SK-N-SH treated with all-trans-retinoic acid at 6 μM for 48 hours (cell line): ENCODE results near the gene ABR.

ENCODE experiments used
- ATAC-seq: fragments of 200-7000 bp; cut with Tn5 transposase; 3 replicates; pipeline ENCODE4 v1.9.1; 2020; ENCODE audit warnings: mild to moderate bottlenecking, moderate library complexity
- ARNTL ChIP-seq: fragments of 450-650 bp; formaldehyde crosslinking; IDR thresholded peaks from 2 replicates; pipeline ENCODE4 v1.5.0; 2020; ENCODE audit warnings: low read depth, mild to moderate bottlenecking, moderate library complexity, borderline replicate concordance
- BACH2 ChIP-seq: fragments of 250-450 bp; sonication (Bioruptor Pico); IDR thresholded peaks from 2 replicates; pipeline ENCODE4 v1.9.0; 2021; ENCODE audit warnings: mild to moderate bottlenecking, borderline replicate concordance
- CSDC2 ChIP-seq: fragments of 250-450 bp; sonication (Bioruptor Pico); IDR thresholded peaks from 2 replicates; pipeline ENCODE4 v1.5.0; 2020; ENCODE audit warnings: mild to moderate bottlenecking, moderate library complexity
- ESRRG ChIP-seq: fragments of 250-450 bp; sonication (Bioruptor Pico); IDR thresholded peaks from 2 replicates; pipeline ENCODE4 v1.6.1; 2021; ENCODE audit warnings: mild to moderate bottlenecking
- GLIS3 ChIP-seq: fragments of 250-450 bp; sonication (Bioruptor Pico); IDR thresholded peaks from 2 replicates; pipeline ENCODE4 v1.5.0; 2020; ENCODE audit warnings: mild to moderate bottlenecking, moderate library complexity
- ISL1 ChIP-seq: fragments of 250-450 bp; sonication (Bioruptor Pico); IDR thresholded peaks from 2 replicates; pipeline ENCODE4 v2.1.2; 2022; ENCODE audit warnings: mild to moderate bottlenecking, moderate library complexity
- OSR1 ChIP-seq: fragments of 250-450 bp; sonication (Bioruptor Pico); IDR thresholded peaks from 2 replicates; pipeline ENCODE4 v1.8.0; 2022; ENCODE audit warnings: moderate library complexity, mild to moderate bottlenecking, inconsistent platforms
- PPARA ChIP-seq: fragments of 250-450 bp; sonication (Bioruptor Pico); IDR thresholded peaks from 2 replicates; pipeline ENCODE4 v1.5.0; 2020; ENCODE audit warnings: mild to moderate bottlenecking, borderline replicate concordance
- SNAI2 ChIP-seq: fragments of 250-450 bp; sonication (Bioruptor Pico); IDR thresholded peaks from 2 replicates; pipeline ENCODE4 v1.5.0; 2020; ENCODE audit warnings: mild to moderate bottlenecking, moderate library complexity
- TOX ChIP-seq: fragments of 250-450 bp; sonication (Bioruptor Pico); IDR thresholded peaks from 2 replicates; pipeline ENCODE4 v1.8.0; 2021; ENCODE audit warnings: mild to moderate bottlenecking, moderate library complexity, borderline replicate concordance
- ZC3H10 ChIP-seq: fragments of 250-450 bp; sonication (Bioruptor Pico); IDR thresholded peaks from 2 replicates; pipeline ENCODE4 v1.5.1; 2021; ENCODE audit warnings: mild to moderate bottlenecking, moderate library complexity
- ZFP3 ChIP-seq: fragments of 250-450 bp; sonication (Bioruptor Pico); IDR thresholded peaks from 2 replicates; pipeline ENCODE4 v1.5.0; 2020; ENCODE audit warnings: mild to moderate bottlenecking, moderate library complexity
- ZNF565 ChIP-seq: fragments of 450-650 bp; formaldehyde crosslinking; conservative IDR thresholded peaks from 2 replicates; pipeline ENCODE4 v1.5.0; 2020; ENCODE audit warnings: low read depth, mild to moderate bottlenecking, moderate library complexity
- ZNF70 ChIP-seq: fragments of 450-650 bp; formaldehyde crosslinking; IDR thresholded peaks from 2 replicates; pipeline ENCODE4 v1.5.0; 2020; ENCODE audit warnings: mild to moderate bottlenecking, moderate library complexity
- ZNF8 ChIP-seq: fragments of 450-650 bp; formaldehyde crosslinking; IDR thresholded peaks from 2 replicates; pipeline ENCODE4 v1.5.0; 2020; ENCODE audit warnings: mild to moderate bottlenecking, moderate library complexity
- TF ChIP-seq, protein P1 (sequence below): fragments of 250-450 bp; sonication (Bioruptor Pico); IDR thresholded peaks from 2 replicates; pipeline ENCODE4 v1.5.0; 2020; ENCODE audit warnings: mild to moderate bottlenecking, moderate library complexity
- TF ChIP-seq, protein P2 (sequence below): fragments of 250-450 bp; sonication (Bioruptor Pico); IDR thresholded peaks from 2 replicates; pipeline ENCODE4 v1.5.1; 2021; ENCODE audit warnings: mild to moderate bottlenecking, moderate library complexity
- TF ChIP-seq, protein P3 (sequence below): fragments of 250-450 bp; sonication (Bioruptor Pico); IDR thresholded peaks from 2 replicates; pipeline ENCODE4 v1.5.1; 2020; ENCODE audit warnings: low read depth, mild to moderate bottlenecking, moderate library complexity
- TF ChIP-seq, protein P4 (sequence below): fragments of 250-450 bp; sonication (Bioruptor Pico); IDR thresholded peaks from 2 replicates; pipeline ENCODE4 v1.8.0; 2020; ENCODE audit warnings: mild to moderate bottlenecking, moderate library complexity, borderline replicate concordance
- TF ChIP-seq, protein P5 (sequence below): fragments of 250-450 bp; sonication (Bioruptor Pico); IDR thresholded peaks from 2 replicates; pipeline ENCODE4 v1.8.0; 2021; ENCODE audit warnings: low read depth, mild to moderate bottlenecking, moderate library complexity, borderline replicate concordance

The ABR gene

DNA sequence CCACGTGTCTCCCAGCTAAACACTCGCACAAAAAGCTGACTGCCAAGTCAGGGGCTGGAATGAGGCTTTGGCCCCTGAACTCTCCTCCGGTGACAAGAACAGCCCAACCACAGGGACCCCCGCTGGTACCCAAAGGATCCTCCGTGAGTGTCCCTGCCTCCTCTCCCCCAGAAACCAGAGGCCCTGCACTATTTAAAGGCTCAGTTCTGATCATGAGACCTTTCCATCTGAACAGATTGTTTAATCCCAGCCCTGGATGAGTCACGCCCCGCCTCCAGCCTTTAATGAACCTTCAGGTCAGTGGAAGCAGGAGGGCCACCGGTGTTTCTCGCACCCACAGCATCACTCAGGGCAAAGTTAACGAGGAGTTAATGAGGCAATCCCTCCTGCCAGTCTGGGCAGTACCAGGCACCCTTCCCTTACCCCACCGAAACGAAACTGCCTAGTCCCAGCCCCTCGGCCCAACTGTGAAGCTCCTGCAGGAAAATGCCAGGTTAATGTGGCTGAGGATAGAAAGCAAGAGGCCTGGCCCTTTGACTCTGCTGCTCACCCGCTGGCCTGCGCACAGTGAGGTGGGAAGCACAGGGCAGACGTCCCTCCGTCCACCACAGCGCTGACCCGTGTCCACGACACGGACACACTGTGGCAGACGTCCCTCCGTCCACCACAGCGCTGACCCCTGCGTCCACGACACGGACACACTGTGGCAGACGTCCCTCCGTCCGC lies 150.4 kb downstream of the ABR start:
- ATAC-seq: no peak; the same call in 2 of the 3 replicates

DNA sequence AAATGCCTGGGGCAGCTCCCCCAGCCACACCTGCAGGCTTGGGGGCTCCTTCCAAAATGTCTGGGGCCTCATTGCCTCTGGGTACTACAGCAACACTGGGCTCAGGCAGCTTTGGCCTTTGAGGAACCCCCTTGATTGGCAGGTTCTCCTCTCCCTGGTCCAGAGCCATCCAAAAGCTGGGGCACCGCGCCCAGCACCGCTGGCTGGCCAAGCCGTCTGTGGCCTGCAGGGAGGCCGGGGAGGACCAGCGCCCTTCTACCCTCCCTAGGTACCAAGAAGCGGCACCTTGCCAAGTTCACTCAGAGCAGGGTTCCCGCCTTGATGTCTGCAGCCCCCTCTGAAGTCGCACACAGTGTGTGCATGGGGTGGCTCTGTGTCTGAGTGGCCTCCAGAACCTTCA lies 152.7 kb downstream of the ABR start:
- TF ChIP-seq ARNTL (CRISPR knock-in tag): no peak
- no peak for TF ChIP-seq ZNF8
- TF ChIP-seq ZC3H10 (CRISPR knock-in tag): no peak
- TF ChIP-seq TOX (CRISPR knock-in tag): no peak
- no peak for TF ChIP-seq ISL1 (CRISPR knock-in tag)
- TF ChIP-seq CSDC2 (CRISPR knock-in tag): no peak
- TF ChIP-seq, protein P1, sequence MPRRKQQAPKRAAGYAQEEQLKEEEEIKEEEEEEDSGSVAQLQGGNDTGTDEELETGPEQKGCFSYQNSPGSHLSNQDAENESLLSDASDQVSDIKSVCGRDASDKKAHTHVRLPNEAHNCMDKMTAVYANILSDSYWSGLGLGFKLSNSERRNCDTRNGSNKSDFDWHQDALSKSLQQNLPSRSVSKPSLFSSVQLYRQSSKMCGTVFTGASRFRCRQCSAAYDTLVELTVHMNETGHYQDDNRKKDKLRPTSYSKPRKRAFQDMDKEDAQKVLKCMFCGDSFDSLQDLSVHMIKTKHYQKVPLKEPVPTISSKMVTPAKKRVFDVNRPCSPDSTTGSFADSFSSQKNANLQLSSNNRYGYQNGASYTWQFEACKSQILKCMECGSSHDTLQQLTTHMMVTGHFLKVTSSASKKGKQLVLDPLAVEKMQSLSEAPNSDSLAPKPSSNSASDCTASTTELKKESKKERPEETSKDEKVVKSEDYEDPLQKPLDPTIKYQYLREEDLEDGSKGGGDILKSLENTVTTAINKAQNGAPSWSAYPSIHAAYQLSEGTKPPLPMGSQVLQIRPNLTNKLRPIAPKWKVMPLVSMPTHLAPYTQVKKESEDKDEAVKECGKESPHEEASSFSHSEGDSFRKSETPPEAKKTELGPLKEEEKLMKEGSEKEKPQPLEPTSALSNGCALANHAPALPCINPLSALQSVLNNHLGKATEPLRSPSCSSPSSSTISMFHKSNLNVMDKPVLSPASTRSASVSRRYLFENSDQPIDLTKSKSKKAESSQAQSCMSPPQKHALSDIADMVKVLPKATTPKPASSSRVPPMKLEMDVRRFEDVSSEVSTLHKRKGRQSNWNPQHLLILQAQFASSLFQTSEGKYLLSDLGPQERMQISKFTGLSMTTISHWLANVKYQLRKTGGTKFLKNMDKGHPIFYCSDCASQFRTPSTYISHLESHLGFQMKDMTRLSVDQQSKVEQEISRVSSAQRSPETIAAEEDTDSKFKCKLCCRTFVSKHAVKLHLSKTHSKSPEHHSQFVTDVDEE (CRISPR knock-in tag): no peak
- no peak for ATAC-seq

More for the DNA sequence above, 150.4 kb downstream of the ABR start:
- no peak for TF ChIP-seq SNAI2 (CRISPR knock-in tag)
- TF ChIP-seq, all 23 proteins: peak for 0

DNA sequence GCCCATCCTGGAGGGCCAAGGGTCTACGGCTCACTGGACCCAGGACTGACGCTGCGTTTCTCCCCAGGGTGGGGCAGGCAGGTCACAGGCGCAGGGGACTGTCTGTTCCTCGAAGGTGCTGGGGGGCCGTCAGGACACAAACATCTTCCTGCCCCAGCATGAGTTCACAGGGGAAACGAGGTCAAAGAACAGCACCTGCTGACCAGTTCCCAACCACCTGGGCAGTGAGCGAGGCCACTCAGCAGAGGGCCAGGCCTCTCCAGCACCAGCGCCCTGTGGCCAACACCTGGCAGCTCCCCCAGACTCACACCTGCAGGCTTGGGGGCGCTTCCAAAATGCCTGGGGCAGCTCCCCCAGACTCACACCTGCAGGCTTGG lies 153.2 kb downstream of the ABR start:
- TF ChIP-seq, protein P2, sequence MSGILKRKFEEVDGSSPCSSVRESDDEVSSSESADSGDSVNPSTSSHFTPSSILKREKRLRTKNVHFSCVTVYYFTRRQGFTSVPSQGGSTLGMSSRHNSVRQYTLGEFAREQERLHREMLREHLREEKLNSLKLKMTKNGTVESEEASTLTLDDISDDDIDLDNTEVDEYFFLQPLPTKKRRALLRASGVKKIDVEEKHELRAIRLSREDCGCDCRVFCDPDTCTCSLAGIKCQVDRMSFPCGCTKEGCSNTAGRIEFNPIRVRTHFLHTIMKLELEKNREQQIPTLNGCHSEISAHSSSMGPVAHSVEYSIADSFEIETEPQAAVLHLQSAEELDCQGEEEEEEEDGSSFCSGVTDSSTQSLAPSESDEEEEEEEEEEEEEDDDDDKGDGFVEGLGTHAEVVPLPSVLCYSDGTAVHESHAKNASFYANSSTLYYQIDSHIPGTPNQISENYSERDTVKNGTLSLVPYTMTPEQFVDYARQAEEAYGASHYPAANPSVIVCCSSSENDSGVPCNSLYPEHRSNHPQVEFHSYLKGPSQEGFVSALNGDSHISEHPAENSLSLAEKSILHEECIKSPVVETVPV (CRISPR knock-in tag): no peak
- TF ChIP-seq, protein P3, sequence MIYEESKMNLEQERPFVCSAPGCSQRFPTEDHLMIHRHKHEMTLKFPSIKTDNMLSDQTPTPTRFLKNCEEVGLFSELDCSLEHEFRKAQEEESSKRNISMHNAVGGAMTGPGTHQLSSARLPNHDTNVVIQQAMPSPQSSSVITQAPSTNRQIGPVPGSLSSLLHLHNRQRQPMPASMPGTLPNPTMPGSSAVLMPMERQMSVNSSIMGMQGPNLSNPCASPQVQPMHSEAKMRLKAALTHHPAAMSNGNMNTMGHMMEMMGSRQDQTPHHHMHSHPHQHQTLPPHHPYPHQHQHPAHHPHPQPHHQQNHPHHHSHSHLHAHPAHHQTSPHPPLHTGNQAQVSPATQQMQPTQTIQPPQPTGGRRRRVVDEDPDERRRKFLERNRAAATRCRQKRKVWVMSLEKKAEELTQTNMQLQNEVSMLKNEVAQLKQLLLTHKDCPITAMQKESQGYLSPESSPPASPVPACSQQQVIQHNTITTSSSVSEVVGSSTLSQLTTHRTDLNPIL (CRISPR knock-in tag): no peak
- TF ChIP-seq ZFP3 (CRISPR knock-in tag) (no peak), ZNF565 (CRISPR knock-in tag) (no peak), BACH2 (CRISPR knock-in tag) (no peak), OSR1 (CRISPR knock-in tag) (no peak), ZNF70 (CRISPR knock-in tag) (no peak), CSDC2 (CRISPR knock-in tag) (no peak)
- ATAC-seq: no peak

DNA sequence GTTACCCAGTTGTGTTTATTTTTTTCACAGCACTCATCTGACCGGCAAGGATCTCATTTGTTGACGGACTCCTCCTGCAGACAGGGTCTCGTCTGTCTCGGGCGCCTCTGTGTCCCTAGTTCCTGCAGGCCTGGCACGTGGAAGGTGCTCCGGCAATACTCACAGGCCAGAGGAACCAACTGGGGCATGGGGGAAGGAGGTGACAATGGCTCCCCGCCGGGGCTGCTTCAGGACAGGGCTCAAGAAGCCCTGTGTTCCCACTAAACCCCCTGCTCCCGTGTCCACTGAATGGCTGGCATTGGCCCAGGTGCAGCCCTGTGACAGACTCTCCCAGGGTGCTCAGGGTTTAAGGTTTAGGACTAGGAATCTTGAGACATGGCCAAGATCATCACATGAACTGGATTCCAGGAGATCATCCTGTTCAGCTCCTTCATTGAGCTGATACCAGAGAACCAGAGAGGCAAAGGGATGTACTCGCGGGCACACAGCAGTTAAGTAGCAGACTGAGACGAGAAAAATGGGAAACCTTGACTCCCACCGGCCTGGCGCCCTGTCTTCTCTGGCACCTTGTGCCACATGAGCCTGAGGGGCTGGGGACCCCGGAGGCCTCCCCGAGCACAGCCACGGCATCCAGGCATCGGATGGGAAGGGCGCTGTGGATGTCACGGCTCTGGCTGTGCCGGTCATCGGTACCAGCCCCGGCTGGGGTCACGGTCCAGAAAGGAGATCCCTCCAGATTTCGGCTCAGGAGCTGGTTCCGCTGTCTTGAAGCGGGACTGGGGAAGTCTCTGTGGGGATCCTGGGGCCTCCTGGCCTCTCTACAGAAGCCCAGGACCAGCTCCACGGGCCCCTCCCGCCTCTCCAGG lies 153.8 kb downstream of the ABR start:
- ATAC-seq: no peak
- TF ChIP-seq, protein P4, sequence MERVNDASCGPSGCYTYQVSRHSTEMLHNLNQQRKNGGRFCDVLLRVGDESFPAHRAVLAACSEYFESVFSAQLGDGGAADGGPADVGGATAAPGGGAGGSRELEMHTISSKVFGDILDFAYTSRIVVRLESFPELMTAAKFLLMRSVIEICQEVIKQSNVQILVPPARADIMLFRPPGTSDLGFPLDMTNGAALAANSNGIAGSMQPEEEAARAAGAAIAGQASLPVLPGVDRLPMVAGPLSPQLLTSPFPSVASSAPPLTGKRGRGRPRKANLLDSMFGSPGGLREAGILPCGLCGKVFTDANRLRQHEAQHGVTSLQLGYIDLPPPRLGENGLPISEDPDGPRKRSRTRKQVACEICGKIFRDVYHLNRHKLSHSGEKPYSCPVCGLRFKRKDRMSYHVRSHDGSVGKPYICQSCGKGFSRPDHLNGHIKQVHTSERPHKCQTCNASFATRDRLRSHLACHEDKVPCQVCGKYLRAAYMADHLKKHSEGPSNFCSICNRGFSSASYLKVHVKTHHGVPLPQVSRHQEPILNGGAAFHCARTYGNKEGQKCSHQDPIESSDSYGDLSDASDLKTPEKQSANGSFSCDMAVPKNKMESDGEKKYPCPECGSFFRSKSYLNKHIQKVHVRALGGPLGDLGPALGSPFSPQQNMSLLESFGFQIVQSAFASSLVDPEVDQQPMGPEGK (CRISPR knock-in tag): no peak
- TF ChIP-seq, protein P1 (CRISPR knock-in tag): no peak
- TF ChIP-seq ZNF565 (CRISPR knock-in tag): no peak
- no peak for TF ChIP-seq GLIS3 (CRISPR knock-in tag)
- TF ChIP-seq PPARA (CRISPR knock-in tag): no peak
- no peak for TF ChIP-seq SNAI2 (CRISPR knock-in tag)
- TF ChIP-seq, protein P2 (CRISPR knock-in tag): no peak
- no peak for TF ChIP-seq CSDC2 (CRISPR knock-in tag)
- no peak for TF ChIP-seq ZNF8
- TF ChIP-seq ESRRG (CRISPR knock-in tag): no peak
- TF ChIP-seq, protein P5, sequence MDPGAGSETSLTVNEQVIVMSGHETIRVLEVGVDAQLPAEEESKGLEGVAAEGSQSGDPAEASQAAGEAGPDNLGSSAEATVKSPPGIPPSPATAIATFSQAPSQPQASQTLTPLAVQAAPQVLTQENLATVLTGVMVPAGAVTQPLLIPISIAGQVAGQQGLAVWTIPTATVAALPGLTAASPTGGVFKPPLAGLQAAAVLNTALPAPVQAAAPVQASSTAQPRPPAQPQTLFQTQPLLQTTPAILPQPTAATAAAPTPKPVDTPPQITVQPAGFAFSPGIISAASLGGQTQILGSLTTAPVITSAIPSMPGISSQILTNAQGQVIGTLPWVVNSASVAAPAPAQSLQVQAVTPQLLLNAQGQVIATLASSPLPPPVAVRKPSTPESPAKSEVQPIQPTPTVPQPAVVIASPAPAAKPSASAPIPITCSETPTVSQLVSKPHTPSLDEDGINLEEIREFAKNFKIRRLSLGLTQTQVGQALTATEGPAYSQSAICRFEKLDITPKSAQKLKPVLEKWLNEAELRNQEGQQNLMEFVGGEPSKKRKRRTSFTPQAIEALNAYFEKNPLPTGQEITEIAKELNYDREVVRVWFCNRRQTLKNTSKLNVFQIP (CRISPR knock-in tag): no peak
